NCI-H2029 (cell line): Measurements from ENCODE around the gene RPAP2.

Experiments
- DNase-seq: peaks from one replicate; lab custom pipeline; 2025; lab: John Stamatoyannopoulos, UW

RPAP2 gene

DNA sequence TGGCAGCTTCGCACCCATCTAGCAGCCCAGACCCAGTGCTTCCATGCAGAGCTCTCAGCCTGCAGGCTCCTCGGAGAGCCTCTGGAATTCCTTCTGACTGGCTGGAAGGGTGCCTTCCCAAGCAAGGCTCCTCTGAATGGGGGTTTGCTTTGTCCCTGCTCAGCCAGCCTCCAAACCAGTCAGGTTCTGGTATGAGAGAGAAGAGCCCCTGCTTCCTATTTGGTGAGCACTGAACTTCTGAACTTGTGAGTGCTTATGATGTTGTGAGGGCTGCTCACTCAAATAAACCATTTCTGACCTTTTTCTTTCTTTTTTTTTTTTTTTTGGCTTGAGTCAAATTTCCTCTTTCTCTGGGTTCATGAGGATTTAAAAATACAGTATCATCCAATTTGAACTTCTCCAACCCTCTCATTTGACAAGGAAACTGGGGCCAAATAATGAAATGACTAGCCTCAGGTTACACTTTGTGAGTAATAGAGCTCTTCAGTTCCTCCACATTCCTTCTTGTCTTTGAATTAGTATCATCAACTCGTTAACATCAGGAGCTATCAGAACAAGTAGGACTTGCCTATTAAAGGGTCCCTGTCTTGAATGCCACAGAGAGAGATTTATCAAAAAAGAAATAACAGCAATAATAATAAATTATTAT lies 148.3 kb downstream of the RPAP2 start:
- DNase-seq: no peak

DNA sequence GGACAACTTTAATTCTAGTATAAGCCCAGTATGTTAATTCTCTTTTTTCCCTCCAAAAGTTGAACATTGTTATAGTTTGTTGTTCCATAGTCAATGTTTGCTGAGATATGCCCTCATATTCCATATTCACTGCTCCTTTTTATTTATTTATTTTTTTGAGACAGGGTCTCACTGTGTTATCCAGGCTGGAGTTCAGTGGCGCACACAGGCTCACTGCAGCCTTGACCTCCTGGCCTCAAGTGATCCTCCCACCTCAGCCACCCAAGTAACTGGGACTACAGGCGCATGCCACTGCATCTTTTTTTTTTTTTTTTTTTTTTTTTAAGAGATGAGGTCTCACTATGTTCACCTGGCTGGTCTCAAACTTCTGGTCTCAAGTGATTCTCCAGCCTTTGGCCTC lies 149.1 kb downstream of the RPAP2 start:
- no peak for DNase-seq
